ENCODE data around the gene MCFD2. TPM values are rescaled to one million over a fixed set of nuclear protein-coding genes. Genes with fewer than 3 reads are reported as not detected.

Gene MCFD2
- total RNA-seq, 2 donors from 2014 or later: 42.2 to 73.7 TPM

- no peak for TF ChIP-seq POLR2A (IDR thresholded peaks at IDR 0.05)
- TF ChIP-seq CTCF (IDR thresholded peaks at IDR 0.05): no peak
- H3K4me1 ChIP-seq: peaks cover 28% of the 10 kb centered on the region
- H3K36me3 ChIP-seq (replicated peaks in 1 of 2; ENCODE audit: insufficient read depth in 1 of 2, low read depth in 2 of 2): peaks cover 0 to 5% of the 10 kb centered on the region in 2 donors
- intact Hi-C loops (cut with DNase I): no loop called here
- H3K27ac ChIP-seq: no peak overlapping the region
- DNase-seq (no peak), ATAC-seq (no peak)
- H3K9me3 ChIP-seq: no peaks in the 10 kb centered on the region
- WGBS, 2 donors: 100% methylated on average over 2 of the region's 2 CpGs
- no peaks in the 10 kb centered on the region for H3K27me3 ChIP-seq
- no peak overlapping the region for H3K4me3 ChIP-seq
These were observed 47.1 kb upstream of the MCFD2 start for GRCh38 chr2:46962751-46963150.

- DNase-seq: no peak
- TF ChIP-seq CTCF (IDR thresholded peaks at IDR 0.05) (no peak), POLR2A (IDR thresholded peaks at IDR 0.05) (no peak)
- 94 to 100% methylated on average over 2 of the region's 2 CpGs for WGBS, 2 donors
These were observed 45.0 kb upstream of the MCFD2 start for GRCh38 chr2:46960618-46961017.

GRCh38 chr2:46958431-46959017 lies 42.9 kb upstream of the MCFD2 start:
- intact Hi-C loops (cut with DNase I): no loop called here
- H3K4me3 ChIP-seq: no peak overlapping the region
- ATAC-seq (no peak), DNase-seq (no peak)
- H3K36me3 ChIP-seq (replicated peaks in 1 of 2; ENCODE audit: insufficient read depth in 1 of 2, low read depth in 2 of 2): peaks cover 0 to 7% of the 10 kb centered on the region in 2 donors
- WGBS, 2 donors: 90 to 100% methylated on average over 10 to 17 of the region's 17 CpGs
- no peak for TF ChIP-seq POLR2A (IDR thresholded peaks at IDR 0.05)
- no peak for TF ChIP-seq CTCF (IDR thresholded peaks at IDR 0.05)
- no peaks in the 10 kb centered on the region for H3K9me3 ChIP-seq
- H3K27me3 ChIP-seq: no peaks in the 10 kb centered on the region
- H3K27ac ChIP-seq: no peak overlapping the region
- peaks cover 39% of the 10 kb centered on the region for H3K4me1 ChIP-seq

More at GRCh38 chr2:46960618-46961017, 45.0 kb upstream of the MCFD2 start:
- no peaks in the 10 kb centered on the region for H3K9me3 ChIP-seq
- no peak for ATAC-seq
- no peak overlapping the region for H3K4me3 ChIP-seq
- intact Hi-C loops (cut with DNase I): no loop called here
- H3K4me1 ChIP-seq: peaks cover 36% of the 10 kb centered on the region
- peaks cover 0 to 7% of the 10 kb centered on the region in 2 donors for H3K36me3 ChIP-seq (replicated peaks in 1 of 2; ENCODE audit: insufficient read depth in 1 of 2, low read depth in 2 of 2)
- H3K27me3 ChIP-seq: no peaks in the 10 kb centered on the region
- H3K27ac ChIP-seq: no peak overlapping the region

GRCh38 chr2:46956981-46957531 lies 41.5 kb upstream of the MCFD2 start:
- peak; percentile 64 to 83 (median 74) for DNase-seq
- Histone ChIP-seq H3K4me1 (peaks cover 39% of the 10 kb centered on the region), H3K36me3 (replicated peaks in 1 of 2; ENCODE audit: insufficient read depth in 1 of 2, low read depth in 2 of 2) (peaks cover 0 to 7% of the 10 kb centered on the region in 2 donors), H3K27ac (peak overlapping the region; percentile 15 to 85 (median 50)), H3K27me3 (no peaks in the 10 kb centered on the region), H3K9me3 (no peaks in the 10 kb centered on the region), H3K4me3 (no peak overlapping the region)
- ATAC-seq: peak; percentile 48
- no peak for TF ChIP-seq CTCF (IDR thresholded peaks at IDR 0.05)
- WGBS, 2 donors: 10 to 32% methylated on average over 8 to 10 of the region's 10 CpGs
- intact Hi-C loops (cut with DNase I): no loop called here

- TF ChIP-seq CTCF (IDR thresholded peaks at IDR 0.05) (no peak), POLR2A (IDR thresholded peaks at IDR 0.05) (no peak)
- Histone ChIP-seq H3K27me3 (no peaks in the 10 kb centered on the region), H3K4me1 (peaks cover 39% of the 10 kb centered on the region), H3K27ac (peak overlapping the region; percentile 57 to 85 (median 68)), H3K4me3 (no peak overlapping the region), H3K9me3 (no peaks in the 10 kb centered on the region), H3K36me3 (replicated peaks in 1 of 2; ENCODE audit: insufficient read depth in 1 of 2, low read depth in 2 of 2) (peaks cover 0 to 11% of the 10 kb centered on the region in 2 donors)
- DNase-seq (peak; percentile 19 to 57 (median 44)), ATAC-seq (peak; percentile 19)
- intact Hi-C loops (cut with DNase I): no loop called here
- WGBS, 2 donors: 27 to 53% methylated on average over 2 to 4 of the region's 4 CpGs
These were observed 40.2 kb upstream of the MCFD2 start for GRCh38 chr2:46955764-46956163.

Data from body of pancreas (tissue), 4 donors.